ENCODE data around the gene CCDC70. TPM values are rescaled to one million over a fixed set of nuclear protein-coding genes. Genes with fewer than 3 reads are reported as not detected.
A peak's percentile ranks its signal among the peaks of the same experiment; 100 is the strongest.

Gene CCDC70
- total and polyA plus RNA-seq, 8 donors: not detected

GRCh38 chr13:51833980-51834379 is 27.8 kb upstream of the CCDC70 start:
- Histone ChIP-seq H3K36me3 (no peaks in the 10 kb centered on the region), H3K27ac (no peak overlapping the region), H3K9me3 (no peaks in the 10 kb centered on the region), H3K4me1 (peaks cover 0 to 4% (median 0%) of the 10 kb centered on the region in 4 donors), H3K27me3 (no peaks in the 10 kb centered on the region), H3K4me3 (no peak overlapping the region)
- no peak for TF ChIP-seq CTCF (IDR thresholded peaks at IDR 0.05)
- no peak for TF ChIP-seq EP300 (IDR thresholded peaks at IDR 0.05)
- no peak for TF ChIP-seq POLR2AphosphoS5 (IDR thresholded peaks at IDR 0.05)
- TF ChIP-seq POLR2A (IDR thresholded peaks at IDR 0.05): no peak
- intact Hi-C loops (cut with DNase I; ENCODE audit: low total_unique reads): no loop called here
- WGBS, 5 donors: 79 to 89% (median 84%) methylated on average over 10 of the region's 10 CpGs
- no peak for DNase-seq

GRCh38 chr13:51834581-51835171 is 27.1 kb upstream of the CCDC70 start:
- peaks cover 0 to 4% (median 0%) of the 10 kb centered on the region in 4 donors for H3K4me1 ChIP-seq
- H3K36me3 ChIP-seq: no peaks in the 10 kb centered on the region
- H3K27ac ChIP-seq: no peak overlapping the region
- intact Hi-C loops (cut with DNase I; ENCODE audit: low total_unique reads): no loop called here
- H3K9me3 ChIP-seq: no peaks in the 10 kb centered on the region
- H3K27me3 ChIP-seq: no peaks in the 10 kb centered on the region
- TF ChIP-seq POLR2A (IDR thresholded peaks at IDR 0.05) (no peak), CTCF (IDR thresholded peaks at IDR 0.05) (no peak), EP300 (IDR thresholded peaks at IDR 0.05) (no peak), POLR2AphosphoS5 (IDR thresholded peaks at IDR 0.05) (no peak)
- peak in 1 of 2 donors; percentile 18 for DNase-seq
- WGBS, 5 donors: 56 to 74% (median 59%) methylated on average over 7 of the region's 7 CpGs
- no peak overlapping the region for H3K4me3 ChIP-seq

GRCh38 chr13:51837016-51837415 is 24.8 kb upstream of the CCDC70 start:
- TF ChIP-seq POLR2AphosphoS5 (IDR thresholded peaks at IDR 0.05) (no peak), CTCF (IDR thresholded peaks at IDR 0.05) (no peak), POLR2A (IDR thresholded peaks at IDR 0.05) (no peak), EP300 (IDR thresholded peaks at IDR 0.05) (no peak)
- Histone ChIP-seq H3K27me3 (no peaks in the 10 kb centered on the region), H3K4me1 (peaks cover 0 to 3% (median 0%) of the 10 kb centered on the region in 4 donors), H3K36me3 (no peaks in the 10 kb centered on the region), H3K9me3 (no peaks in the 10 kb centered on the region), H3K27ac (peak overlapping the region in 2 of 5 donors; percentile 54 to 60), H3K4me3 (no peak overlapping the region)
- no peak for DNase-seq
- 88 to 95% (median 91%) methylated on average over 2 to 3 of the region's 3 CpGs for WGBS, 5 donors
- intact Hi-C loops (cut with DNase I; ENCODE audit: low total_unique reads): no loop called here

GRCh38 chr13:51838240-51838846 is 23.4 kb upstream of the CCDC70 start:
- intact Hi-C loops (cut with DNase I; ENCODE audit: low total_unique reads): no loop called here

More at GRCh38 chr13:51838240-51838846, 23.4 kb upstream of the CCDC70 start:
- 85 to 93% (median 90%) methylated on average over 8 of the region's 8 CpGs for WGBS, 5 donors
- Histone ChIP-seq H3K4me3 (no peak overlapping the region), H3K36me3 (no peaks in the 10 kb centered on the region), H3K27ac (peak overlapping the region in 1 of 5 donors; percentile 60), H3K9me3 (no peaks in the 10 kb centered on the region), H3K27me3 (no peaks in the 10 kb centered on the region), H3K4me1 (no peaks in the 10 kb centered on the region)
- TF ChIP-seq POLR2A (IDR thresholded peaks at IDR 0.05) (no peak), CTCF (IDR thresholded peaks at IDR 0.05) (no peak), POLR2AphosphoS5 (IDR thresholded peaks at IDR 0.05) (no peak), EP300 (IDR thresholded peaks at IDR 0.05) (no peak)
- DNase-seq: no peak
